ENCODE data around the gene BIVM. TPM values are rescaled to one million over a fixed set of nuclear protein-coding genes. Genes with fewer than 3 reads are reported as not detected.

Gene BIVM
- total and polyA plus RNA-seq, 3 experiments from 2014 or later: 14.2 to 16.0 (median 14.6) TPM

- no peaks in the 10 kb centered on the region for H3K9me3 ChIP-seq (ENCODE audit: low read length)
- peaks cover 20 to 39% (median 20%) of the 10 kb centered on the region in 3 donors for H3K36me3 Mint-ChIP-seq
- H3K27ac ChIP-seq (ENCODE audit: low read depth, low read length): no peak overlapping the region
- H3K27me3 Mint-ChIP-seq: no peaks in the 10 kb centered on the region
- ChIA-PET POLR2A (no interaction called here), CTCF (interaction anchor here (1.1 kb wide), 1 partner anchor 13 kb away, joined by 3 read pairs; no protein-coding TSS in a partner anchor)
- H3K4me1 Mint-ChIP-seq: peaks cover 28 to 43% (median 34%) of the 10 kb centered on the region in 3 donors
- H3K4me1 ChIP-seq (ENCODE audit: insufficient read depth, low read length): no peaks in the 10 kb centered on the region
- no peaks in the 10 kb centered on the region for H3K27me3 ChIP-seq (ENCODE audit: insufficient read depth, low read length, poor library complexity, severe bottlenecking)
- DNase-seq: no peak
- no peak overlapping the region for H3K4me3 ChIP-seq (ENCODE audit: low read length)
- H3K9me3 Mint-ChIP-seq: peaks cover 4 to 7% (median 6%) of the 10 kb centered on the region in 5 donors
- no peak overlapping the region for H3K4me3 Mint-ChIP-seq
- peak overlapping the region in 1 of 8 donors; percentile 24 for H3K27ac Mint-ChIP-seq
- H3K36me3 ChIP-seq (ENCODE audit: insufficient read depth, low read length): no peaks in the 10 kb centered on the region
Measured at GRCh38 chr13:102812611-102813287, 13.8 kb downstream of the BIVM start.

- H3K4me1 ChIP-seq (ENCODE audit: insufficient read depth, low read length): no peaks in the 10 kb centered on the region
- CTCF ChIA-PET: no interaction called here
Measured at GRCh38 chr13:102814025-102814607, 15.2 kb downstream of the BIVM start.

GRCh38 chr13:102814793-102815192 is 15.9 kb downstream of the BIVM start:
- H3K4me3 ChIP-seq (ENCODE audit: low read length): no peak overlapping the region
- peaks cover 20 to 52% (median 28%) of the 10 kb centered on the region in 3 donors for H3K36me3 Mint-ChIP-seq
- H3K4me1 Mint-ChIP-seq: peaks cover 20 to 27% (median 24%) of the 10 kb centered on the region in 3 donors
- no peaks in the 10 kb centered on the region for H3K36me3 ChIP-seq (ENCODE audit: insufficient read depth, low read length)
- no peaks in the 10 kb centered on the region for H3K27me3 ChIP-seq (ENCODE audit: insufficient read depth, low read length, poor library complexity, severe bottlenecking)
- H3K4me1 ChIP-seq (ENCODE audit: insufficient read depth, low read length): no peaks in the 10 kb centered on the region
- no peak overlapping the region for H3K4me3 Mint-ChIP-seq
- H3K27ac ChIP-seq (ENCODE audit: low read depth, low read length): no peak overlapping the region
- POLR2A ChIA-PET: no interaction called here
- H3K27ac Mint-ChIP-seq: no peak overlapping the region
- DNase-seq: no peak
- CTCF ChIA-PET: no interaction called here
- peaks cover 4 to 7% (median 6%) of the 10 kb centered on the region in 5 donors for H3K9me3 Mint-ChIP-seq
- H3K27me3 Mint-ChIP-seq: no peaks in the 10 kb centered on the region
- no peaks in the 10 kb centered on the region for H3K9me3 ChIP-seq (ENCODE audit: low read length)

More at GRCh38 chr13:102814025-102814607, 15.2 kb downstream of the BIVM start:
- no peak overlapping the region for H3K4me3 Mint-ChIP-seq
- peak overlapping the region in 4 of 8 donors; percentile 4 to 65 (median 20) for H3K27ac Mint-ChIP-seq
- peaks cover 20 to 45% (median 23%) of the 10 kb centered on the region in 3 donors for H3K36me3 Mint-ChIP-seq
- peaks cover 20 to 30% (median 24%) of the 10 kb centered on the region in 3 donors for H3K4me1 Mint-ChIP-seq
- Histone ChIP-seq H3K4me3 (ENCODE audit: low read length) (no peak overlapping the region), H3K36me3 (ENCODE audit: insufficient read depth, low read length) (no peaks in the 10 kb centered on the region), H3K27me3 (ENCODE audit: insufficient read depth, low read length, poor library complexity, severe bottlenecking) (no peaks in the 10 kb centered on the region), H3K27ac (ENCODE audit: low read depth, low read length) (no peak overlapping the region), H3K9me3 (ENCODE audit: low read length) (no peaks in the 10 kb centered on the region)
- peaks cover 4 to 7% (median 6%) of the 10 kb centered on the region in 5 donors for H3K9me3 Mint-ChIP-seq
- no peak for DNase-seq
- H3K27me3 Mint-ChIP-seq: no peaks in the 10 kb centered on the region
- POLR2A ChIA-PET: no interaction called here

- H3K27me3 Mint-ChIP-seq: no peaks in the 10 kb centered on the region
- H3K36me3 ChIP-seq (ENCODE audit: insufficient read depth, low read length): no peaks in the 10 kb centered on the region
- CTCF ChIA-PET: no interaction called here
- H3K9me3 Mint-ChIP-seq: peaks cover 4 to 7% (median 6%) of the 10 kb centered on the region in 5 donors
- no peak overlapping the region for H3K4me3 Mint-ChIP-seq
- no peaks in the 10 kb centered on the region for H3K4me1 ChIP-seq (ENCODE audit: insufficient read depth, low read length)
- H3K4me1 Mint-ChIP-seq: peaks cover 18 to 27% (median 24%) of the 10 kb centered on the region in 3 donors
- no peak overlapping the region for H3K4me3 ChIP-seq (ENCODE audit: low read length)
- no peak overlapping the region for H3K27ac Mint-ChIP-seq
- H3K27ac ChIP-seq (ENCODE audit: low read depth, low read length): no peak overlapping the region
- POLR2A ChIA-PET: no interaction called here
- H3K27me3 ChIP-seq (ENCODE audit: insufficient read depth, low read length, poor library complexity, severe bottlenecking): no peaks in the 10 kb centered on the region
- no peaks in the 10 kb centered on the region for H3K9me3 ChIP-seq (ENCODE audit: low read length)
- peaks cover 16 to 54% (median 30%) of the 10 kb centered on the region in 3 donors for H3K36me3 Mint-ChIP-seq
- no peak for DNase-seq
Measured at GRCh38 chr13:102815788-102816187, 16.9 kb downstream of the BIVM start.

GRCh38 chr13:102816708-102817107 is 17.8 kb downstream of the BIVM start:
- POLR2A ChIA-PET: no interaction called here
- H3K36me3 Mint-ChIP-seq: peaks cover 7 to 51% (median 32%) of the 10 kb centered on the region in 3 donors
- peaks cover 0 to 5% (median 4%) of the 10 kb centered on the region in 5 donors for H3K9me3 Mint-ChIP-seq
- no peaks in the 10 kb centered on the region for H3K36me3 ChIP-seq (ENCODE audit: insufficient read depth, low read length)
- no peak overlapping the region for H3K4me3 Mint-ChIP-seq
- peak overlapping the region in 1 of 8 donors; percentile 47 for H3K27ac Mint-ChIP-seq
- no peak overlapping the region for H3K4me3 ChIP-seq (ENCODE audit: low read length)
- CTCF ChIA-PET: no interaction called here
- no peak overlapping the region for H3K27ac ChIP-seq (ENCODE audit: low read depth, low read length)
- no peak for DNase-seq
- H3K4me1 ChIP-seq (ENCODE audit: insufficient read depth, low read length): no peaks in the 10 kb centered on the region
- no peaks in the 10 kb centered on the region for H3K9me3 ChIP-seq (ENCODE audit: low read length)
- no peaks in the 10 kb centered on the region for H3K27me3 ChIP-seq (ENCODE audit: insufficient read depth, low read length, poor library complexity, severe bottlenecking)
- no peaks in the 10 kb centered on the region for H3K27me3 Mint-ChIP-seq
- H3K4me1 Mint-ChIP-seq: peaks cover 18 to 27% (median 24%) of the 10 kb centered on the region in 3 donors

- Mint-ChIP-seq H3K36me3 (peaks cover 3 to 52% (median 31%) of the 10 kb centered on the region in 3 donors), H3K9me3 (peaks cover 0 to under 1% (median 0%) of the 10 kb centered on the region in 5 donors), H3K27me3 (no peaks in the 10 kb centered on the region), H3K4me3 (no peak overlapping the region), H3K4me1 (peaks cover 14 to 22% (median 19%) of the 10 kb centered on the region in 3 donors), H3K27ac (peak overlapping the region in 1 of 8 donors; percentile 47)
- DNase-seq: no peak
- no peak overlapping the region for H3K4me3 ChIP-seq (ENCODE audit: low read length)
- no peaks in the 10 kb centered on the region for H3K36me3 ChIP-seq (ENCODE audit: insufficient read depth, low read length)
- no peak overlapping the region for H3K27ac ChIP-seq (ENCODE audit: low read depth, low read length)
- ChIA-PET CTCF (no interaction called here), POLR2A (no interaction called here)
- H3K9me3 ChIP-seq (ENCODE audit: low read length): no peaks in the 10 kb centered on the region
- H3K4me1 ChIP-seq (ENCODE audit: insufficient read depth, low read length): no peaks in the 10 kb centered on the region
- H3K27me3 ChIP-seq (ENCODE audit: insufficient read depth, low read length, poor library complexity, severe bottlenecking): no peaks in the 10 kb centered on the region
Measured at GRCh38 chr13:102817241-102817640, 18.3 kb downstream of the BIVM start.

- Mint-ChIP-seq H3K27ac (peak overlapping the region in 1 of 8 donors; percentile 7), H3K27me3 (no peaks in the 10 kb centered on the region), H3K4me3 (no peak overlapping the region), H3K36me3 (peaks cover 8 to 57% (median 34%) of the 10 kb centered on the region in 3 donors), H3K9me3 (no peaks in the 10 kb centered on the region), H3K4me1 (peaks cover 11 to 18% (median 12%) of the 10 kb centered on the region in 3 donors)
- no peaks in the 10 kb centered on the region for H3K4me1 ChIP-seq (ENCODE audit: insufficient read depth, low read length)
- no peak for DNase-seq
- ChIA-PET CTCF (no interaction called here), POLR2A (no interaction called here)
- no peaks in the 10 kb centered on the region for H3K9me3 ChIP-seq (ENCODE audit: low read length)
- H3K27me3 ChIP-seq (ENCODE audit: insufficient read depth, low read length, poor library complexity, severe bottlenecking): no peaks in the 10 kb centered on the region
- H3K36me3 ChIP-seq (ENCODE audit: insufficient read depth, low read length): no peaks in the 10 kb centered on the region
- H3K27ac ChIP-seq (ENCODE audit: low read depth, low read length): no peak overlapping the region
- H3K4me3 ChIP-seq (ENCODE audit: low read length): no peak overlapping the region
Measured at GRCh38 chr13:102817907-102818306, 19.0 kb downstream of the BIVM start.

- no peak overlapping the region for H3K4me3 ChIP-seq (ENCODE audit: low read length)
- no peaks in the 10 kb centered on the region for H3K36me3 ChIP-seq (ENCODE audit: insufficient read depth, low read length)
- Mint-ChIP-seq H3K36me3 (peaks cover 12 to 52% (median 13%) of the 10 kb centered on the region in 3 donors), H3K27me3 (no peaks in the 10 kb centered on the region), H3K4me3 (no peak overlapping the region), H3K27ac (no peak overlapping the region), H3K9me3 (no peaks in the 10 kb centered on the region), H3K4me1 (no peaks in the 10 kb centered on the region)
- ChIA-PET CTCF (no interaction called here), POLR2A (no interaction called here)
- H3K4me1 ChIP-seq (ENCODE audit: insufficient read depth, low read length): no peaks in the 10 kb centered on the region
- DNase-seq: no peak
- H3K9me3 ChIP-seq (ENCODE audit: low read length): no peaks in the 10 kb centered on the region
- H3K27me3 ChIP-seq (ENCODE audit: insufficient read depth, low read length, poor library complexity, severe bottlenecking): no peaks in the 10 kb centered on the region
- H3K27ac ChIP-seq (ENCODE audit: low read depth, low read length): no peak overlapping the region
Measured at GRCh38 chr13:102825400-102825799, 26.5 kb downstream of the BIVM start.
